H1 (cell line): ENCODE results near the gene SLC9B2.

ENCODE experiments used
- ASH2L ChIP-seq: fragments of 200-600, 300-600 bp; sonication (generic); IDR thresholded peaks from one replicate; pipeline ENCODE4 v1.7.1; 2017; ENCODE audit warnings: low read length
- ATF2 ChIP-seq: IDR thresholded peaks from 2 replicates; pipeline ENCODE4 v1.6.1; 2012; ENCODE audit warnings: low read length, inconsistent platforms
- CBX5 ChIP-seq: fragments of 300-800, 300-1000 bp; sonication (generic); IDR thresholded peaks from 2 replicates; pipeline ENCODE4 v1.7.1; 2016; ENCODE audit warnings: antibody characterized with exemption, low read length, low read depth
- CEBPB ChIP-seq: IDR thresholded peaks from 2 replicates; pipeline ENCODE4 v1.6.1; 2012; ENCODE audit warnings: low read depth, low read length
- CHD2 ChIP-seq: IDR thresholded peaks from 2 replicates; pipeline ENCODE4 v1.6.1; 2012; ENCODE audit warnings: low read length, improper control_type of control experiment
- CTCF ChIP-seq, 3 experiments: IDR thresholded peaks; 1 replicate in 2 of 3; 2 replicates in 1 of 3; pipeline versions ENCODE4 v1.5.1 to v1.6.1; 2011; ENCODE audit warnings: low read length in 3 of 3, mild to moderate bottlenecking in 3 of 3, inconsistent platforms in 2 of 3, low read depth in 1 of 3, moderate library complexity in 1 of 3; ENCODE audit not compliant: insufficient read depth in 1 of 3; ENCODE audit errors: control extremely low read depth in 1 of 3
- EP300 ChIP-seq, 2 experiments: IDR thresholded peaks; 1 replicate in 1 of 2; 2 replicates in 1 of 2; pipeline ENCODE4 v1.6.1; 2011 to 2012; ENCODE audit warnings: low read depth in 2 of 2, low read length in 2 of 2, mild to moderate bottlenecking in 2 of 2, borderline replicate concordance in 1 of 2, inconsistent platforms in 1 of 2, moderate library complexity in 1 of 2
- EZH2 ChIP-seq: fragments of 200-600 bp; sonication (generic); IDR thresholded peaks from 2 replicates; pipeline ENCODE4 v1.7.1; 2012; ENCODE audit warnings: low read depth, mild to moderate bottlenecking, moderate library complexity, low read length, inconsistent platforms; ENCODE audit not compliant: severe bottlenecking
- GABPA ChIP-seq: IDR thresholded peaks from 2 replicates; pipeline ENCODE4 v1.6.1; 2011; ENCODE audit warnings: mild to moderate bottlenecking, low read length, moderate library complexity, borderline replicate concordance; ENCODE audit not compliant: insufficient read depth
- HDAC2 ChIP-seq, 2 experiments: fragments of 300-600 bp in 1 of 2; sonication (generic) in 1 of 2; IDR thresholded peaks; 2 replicates each; pipeline ENCODE4 v1.6.1; 2011 to 2012; ENCODE audit warnings: low read depth in 2 of 2, low read length in 2 of 2, mild to moderate bottlenecking in 2 of 2, moderate library complexity in 2 of 2, borderline replicate concordance in 1 of 2, inconsistent platforms in 1 of 2
- POLR2A ChIP-seq, 2 experiments: IDR thresholded peaks; 1 replicate in 1 of 2; 2 replicates in 1 of 2; pipeline ENCODE4 v1.6.1; 2011; ENCODE audit warnings: low read depth in 2 of 2, low read length in 2 of 2, mild to moderate bottlenecking in 2 of 2; ENCODE audit errors: control extremely low read depth in 1 of 2
- POLR2AphosphoS5 ChIP-seq: IDR thresholded peaks from 2 replicates; pipeline ENCODE4 v1.6.1; 2011; ENCODE audit warnings: low read depth, low read length
- SP1 ChIP-seq: IDR thresholded peaks from 2 replicates; pipeline ENCODE4 v1.6.1; 2011; ENCODE audit warnings: low read depth, low read length
- TCF12 ChIP-seq: IDR thresholded peaks from 2 replicates; pipeline ENCODE4 v1.6.1; 2011; ENCODE audit warnings: low read depth, mild to moderate bottlenecking, low read length

DNA sequence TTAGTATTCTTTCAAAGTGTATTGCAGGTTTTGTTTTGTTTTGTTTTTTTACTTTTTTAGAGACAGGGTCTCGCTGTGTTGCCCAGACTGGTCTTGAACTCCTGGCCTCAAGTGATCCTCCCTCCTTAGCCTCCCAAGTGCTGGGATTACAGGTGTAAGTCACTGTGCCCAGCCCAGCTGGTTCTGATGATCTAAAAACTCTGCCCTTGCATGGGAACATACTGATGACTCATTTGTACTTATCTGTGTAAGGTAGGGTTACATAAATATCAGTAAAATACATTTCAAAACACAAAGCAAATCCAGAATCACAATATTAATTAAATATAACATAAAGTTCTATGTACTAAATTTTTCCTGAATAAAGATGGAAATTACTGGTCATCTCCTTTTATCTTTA lies 49.7 kb downstream of the SLC9B2 start:
- TF ChIP-seq CTCF (IDR thresholded peaks at IDR 0.05; ENCODE audit: control extremely low read depth in 1 of 3, insufficient read depth in 1 of 3, low read depth in 1 of 3, low read length in 3 of 3) (no peak), ASH2L (no peak), TCF12 (no peak), EP300 (IDR thresholded peaks at IDR 0.05; ENCODE audit: borderline replicate concordance in 1 of 2, low read depth in 2 of 2, low read length in 2 of 2) (no peak), SP1 (no peak), POLR2A (IDR thresholded peaks at IDR 0.05; ENCODE audit: control extremely low read depth in 1 of 2, low read depth in 2 of 2, low read length in 2 of 2) (no peak), CBX5 (no peak), GABPA (no peak), HDAC2 (IDR thresholded peaks at IDR 0.05; ENCODE audit: borderline replicate concordance in 1 of 2, low read depth in 2 of 2, low read length in 2 of 2) (no peak), POLR2AphosphoS5 (no peak), EZH2 (no peak), ATF2 (no peak), CEBPB (no peak), CHD2 (no peak)
